Panc1 (cell line): ENCODE measurements around the gene CRKL. TPM values are rescaled to one million over a fixed set of nuclear protein-coding genes. Genes with fewer than 3 reads are reported as not detected.

ENCODE experiments used
- ATAC-seq: fragments of 200-7000 bp; cut with Tn5 transposase; 2 replicates; pipeline ENCODE4 v1.9.1; 2020; ENCODE audit warnings: mild to moderate bottlenecking, moderate library complexity
- BruUV-seq: library from RNA; stranded (reverse); fragments of 400-500 nt; replicated peaks from 2 replicates; lab custom pipeline; 2021; lab: Mats Ljungman, UMichigan
- CTCF ChIA-PET: fragments of 300-600 bp; sonication (Branson Sonifier 250); formaldehyde crosslinking; loops from one replicate; lab custom pipeline; 2022; ENCODE audit warnings: antibody characterized with exemption; lab: Charles Lee
- POLR2A ChIA-PET: fragments of 300-600 bp; sonication (Branson Sonifier 250); formaldehyde crosslinking; loops from one replicate; lab custom pipeline; 2022; ENCODE audit warnings: antibody characterized with exemption; lab: Charles Lee
- DNase-seq: peaks from one replicate; pipeline ENCODE4 v3.0.0-alpha.2; 2010; ENCODE audit warnings: low read depth, low spot score
- H3K27ac ChIP-seq: 2 replicates; pipeline ENCODE4 v1.5.1; 2011; ENCODE audit warnings: mild to moderate bottlenecking, low read length, inconsistent platforms
- H3K27me3 ChIP-seq: fragments of 200-500 bp; sonication (Bioruptor generic); 2 replicates; pipeline ENCODE4 v1.6.0; 2014; ENCODE audit warnings: low read length, inconsistent platforms; ENCODE audit not compliant: control insufficient read depth, insufficient read depth
- H3K36me3 ChIP-seq: fragments of 200-500 bp; sonication (Bioruptor generic); 2 replicates; pipeline ENCODE4 v1.5.1; 2014; ENCODE audit warnings: inconsistent platforms, mild to moderate bottlenecking, low read length, moderate library complexity; ENCODE audit not compliant: control insufficient read depth, insufficient read depth
- H3K4me1 ChIP-seq: 2 replicates; pipeline ENCODE4 v1.5.1; 2011; ENCODE audit warnings: inconsistent platforms, mild to moderate bottlenecking, low read length, moderate library complexity; ENCODE audit not compliant: control insufficient read depth, insufficient read depth
- H3K4me3 ChIP-seq, 2 experiments: 2 replicates each; pipeline ENCODE4 v1.5.1; 2011 to 2012; ENCODE audit warnings: low read depth in 2 of 2, low read length in 2 of 2, mild to moderate bottlenecking in 2 of 2, inconsistent platforms in 1 of 2, moderate library complexity in 1 of 2
- H3K9me3 ChIP-seq: fragments of 200-500 bp; sonication (Bioruptor generic); 2 replicates; pipeline ENCODE4 v1.5.1; 2014; ENCODE audit warnings: low read depth, mild to moderate bottlenecking, inconsistent platforms, low read length, moderate library complexity; ENCODE audit not compliant: control insufficient read depth, insufficient read depth
- POLR2AphosphoS5 ChIP-seq: IDR thresholded peaks from 2 replicates; pipeline ENCODE4 v1.6.1; 2012; ENCODE audit warnings: mild to moderate bottlenecking, low read depth, low read length, moderate library complexity
- SIN3A ChIP-seq: IDR thresholded peaks from 2 replicates; pipeline ENCODE4 v1.6.1; 2012; ENCODE audit warnings: low read depth, mild to moderate bottlenecking, low read length, moderate library complexity, borderline replicate concordance; ENCODE audit not compliant: insufficient read depth
- TCF7L2 ChIP-seq: IDR thresholded peaks from 2 replicates; pipeline ENCODE4 v1.6.1; 2011; ENCODE audit warnings: mild to moderate bottlenecking, low read depth, low read length, inconsistent platforms
- in situ Hi-C: cut with HindIII; loops from 2 replicates; pipeline ENCODE4 v1.10.0; 2016; ENCODE audit warnings: low sequenced_read_pairs, low pct_unique_long_range_greater_than_20kb
- intact Hi-C: fragments of 100-400 bp; cut with micrococcal nuclease; formaldehyde crosslinking; loops from one replicate; pipeline ENCODE4 v1.10.0; 2022; ENCODE audit not compliant: unreplicated experiment
- total RNA-seq: library from RNA; stranded (reverse); gene quantifications from one replicate; pipeline ENCODE4 v1.2.1, GENCODE V29; 2021; ENCODE audit not compliant: unreplicated experiment
- TF ChIP-seq, protein P1 (sequence below), 2 experiments: IDR thresholded peaks; 2 replicates each; pipeline ENCODE4 v1.6.1; 2011 to 2012; ENCODE audit warnings: low read depth in 2 of 2, control low read depth in 1 of 2, low read length in 1 of 2, mild to moderate bottlenecking in 1 of 2, moderate library complexity in 1 of 2; ENCODE audit not compliant: insufficient read depth in 1 of 2
- TF ChIP-seq, protein P2 (sequence below): fragments of 450-650 bp; IDR thresholded peaks from 2 replicates; pipeline ENCODE4 v1.5.1; 2017; ENCODE audit warnings: mild to moderate bottlenecking

The CRKL gene
- total RNA-seq, 1 experiment from 2014 or later: 59.4 TPM

GRCh38 chr22:20882855-20883254 is 34.4 kb upstream of the CRKL start:
- intact Hi-C loops: loop anchor here (10.0 kb wide), 1 partner anchor 62 kb away; no protein-coding TSS in a partner anchor
- BruUV-seq: no TSS peak
- CTCF ChIA-PET: no interaction called here

GRCh38 chr22:20884454-20884853 is 32.8 kb upstream of the CRKL start:
- Histone ChIP-seq H3K4me3 (no peak overlapping the region), H3K4me1 (peaks cover 6% of the 10 kb centered on the region), H3K27me3 (no peaks in the 10 kb centered on the region), H3K27ac (no peak overlapping the region), H3K36me3 (no peaks in the 10 kb centered on the region; the same call in 1 of the 2 replicates), H3K9me3 (no peaks in the 10 kb centered on the region)
- intact Hi-C loops (loop anchor here (10.0 kb wide), 1 partner anchor 60 kb away; no protein-coding TSS in a partner anchor), in situ Hi-C loops (no loop called here)
- no TSS peak for BruUV-seq
- ATAC-seq (no peak), DNase-seq (no peak)
- CTCF ChIA-PET: no interaction called here
- POLR2A ChIA-PET: no interaction called here
- TF ChIP-seq TCF7L2: no peak
- TF ChIP-seq, protein P1, sequence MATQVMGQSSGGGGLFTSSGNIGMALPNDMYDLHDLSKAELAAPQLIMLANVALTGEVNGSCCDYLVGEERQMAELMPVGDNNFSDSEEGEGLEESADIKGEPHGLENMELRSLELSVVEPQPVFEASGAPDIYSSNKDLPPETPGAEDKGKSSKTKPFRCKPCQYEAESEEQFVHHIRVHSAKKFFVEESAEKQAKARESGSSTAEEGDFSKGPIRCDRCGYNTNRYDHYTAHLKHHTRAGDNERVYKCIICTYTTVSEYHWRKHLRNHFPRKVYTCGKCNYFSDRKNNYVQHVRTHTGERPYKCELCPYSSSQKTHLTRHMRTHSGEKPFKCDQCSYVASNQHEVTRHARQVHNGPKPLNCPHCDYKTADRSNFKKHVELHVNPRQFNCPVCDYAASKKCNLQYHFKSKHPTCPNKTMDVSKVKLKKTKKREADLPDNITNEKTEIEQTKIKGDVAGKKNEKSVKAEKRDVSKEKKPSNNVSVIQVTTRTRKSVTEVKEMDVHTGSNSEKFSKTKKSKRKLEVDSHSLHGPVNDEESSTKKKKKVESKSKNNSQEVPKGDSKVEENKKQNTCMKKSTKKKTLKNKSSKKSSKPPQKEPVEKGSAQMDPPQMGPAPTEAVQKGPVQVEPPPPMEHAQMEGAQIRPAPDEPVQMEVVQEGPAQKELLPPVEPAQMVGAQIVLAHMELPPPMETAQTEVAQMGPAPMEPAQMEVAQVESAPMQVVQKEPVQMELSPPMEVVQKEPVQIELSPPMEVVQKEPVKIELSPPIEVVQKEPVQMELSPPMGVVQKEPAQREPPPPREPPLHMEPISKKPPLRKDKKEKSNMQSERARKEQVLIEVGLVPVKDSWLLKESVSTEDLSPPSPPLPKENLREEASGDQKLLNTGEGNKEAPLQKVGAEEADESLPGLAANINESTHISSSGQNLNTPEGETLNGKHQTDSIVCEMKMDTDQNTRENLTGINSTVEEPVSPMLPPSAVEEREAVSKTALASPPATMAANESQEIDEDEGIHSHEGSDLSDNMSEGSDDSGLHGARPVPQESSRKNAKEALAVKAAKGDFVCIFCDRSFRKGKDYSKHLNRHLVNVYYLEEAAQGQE (IDR thresholded peaks at IDR 0.05; ENCODE audit: insufficient read depth in 1 of 2, low read depth in 2 of 2, low read length in 1 of 2): no peak
- TF ChIP-seq SIN3A: no peak
- TF ChIP-seq, protein P2, sequence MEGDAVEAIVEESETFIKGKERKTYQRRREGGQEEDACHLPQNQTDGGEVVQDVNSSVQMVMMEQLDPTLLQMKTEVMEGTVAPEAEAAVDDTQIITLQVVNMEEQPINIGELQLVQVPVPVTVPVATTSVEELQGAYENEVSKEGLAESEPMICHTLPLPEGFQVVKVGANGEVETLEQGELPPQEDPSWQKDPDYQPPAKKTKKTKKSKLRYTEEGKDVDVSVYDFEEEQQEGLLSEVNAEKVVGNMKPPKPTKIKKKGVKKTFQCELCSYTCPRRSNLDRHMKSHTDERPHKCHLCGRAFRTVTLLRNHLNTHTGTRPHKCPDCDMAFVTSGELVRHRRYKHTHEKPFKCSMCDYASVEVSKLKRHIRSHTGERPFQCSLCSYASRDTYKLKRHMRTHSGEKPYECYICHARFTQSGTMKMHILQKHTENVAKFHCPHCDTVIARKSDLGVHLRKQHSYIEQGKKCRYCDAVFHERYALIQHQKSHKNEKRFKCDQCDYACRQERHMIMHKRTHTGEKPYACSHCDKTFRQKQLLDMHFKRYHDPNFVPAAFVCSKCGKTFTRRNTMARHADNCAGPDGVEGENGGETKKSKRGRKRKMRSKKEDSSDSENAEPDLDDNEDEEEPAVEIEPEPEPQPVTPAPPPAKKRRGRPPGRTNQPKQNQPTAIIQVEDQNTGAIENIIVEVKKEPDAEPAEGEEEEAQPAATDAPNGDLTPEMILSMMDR: no peak
- no peak for TF ChIP-seq POLR2AphosphoS5

More at GRCh38 chr22:20882855-20883254, 34.4 kb upstream of the CRKL start:
- Histone ChIP-seq H3K27ac (no peak overlapping the region), H3K36me3 (no peaks in the 10 kb centered on the region), H3K4me3 (no peak overlapping the region), H3K27me3 (no peaks in the 10 kb centered on the region), H3K4me1 (peaks cover 6% of the 10 kb centered on the region), H3K9me3 (no peaks in the 10 kb centered on the region)
- no peak for DNase-seq
- POLR2A ChIA-PET: no interaction called here
- in situ Hi-C loops: no loop called here
- TF ChIP-seq, protein P1 (IDR thresholded peaks at IDR 0.05; ENCODE audit: insufficient read depth in 1 of 2, low read depth in 2 of 2, low read length in 1 of 2): no peak
- no peak for ATAC-seq
